GM18909 (cell line): ENCODE results near the gene FN3KRP.

Experiments used
- ATAC-seq: cut with Tn5 transposase; IDR thresholded peaks from one replicate; pipeline ENCODE4 v1.9.1; 2021; ENCODE audit warnings: mild to moderate bottlenecking; ENCODE audit not compliant: unreplicated experiment, poor library complexity

FN3KRP gene

DNA sequence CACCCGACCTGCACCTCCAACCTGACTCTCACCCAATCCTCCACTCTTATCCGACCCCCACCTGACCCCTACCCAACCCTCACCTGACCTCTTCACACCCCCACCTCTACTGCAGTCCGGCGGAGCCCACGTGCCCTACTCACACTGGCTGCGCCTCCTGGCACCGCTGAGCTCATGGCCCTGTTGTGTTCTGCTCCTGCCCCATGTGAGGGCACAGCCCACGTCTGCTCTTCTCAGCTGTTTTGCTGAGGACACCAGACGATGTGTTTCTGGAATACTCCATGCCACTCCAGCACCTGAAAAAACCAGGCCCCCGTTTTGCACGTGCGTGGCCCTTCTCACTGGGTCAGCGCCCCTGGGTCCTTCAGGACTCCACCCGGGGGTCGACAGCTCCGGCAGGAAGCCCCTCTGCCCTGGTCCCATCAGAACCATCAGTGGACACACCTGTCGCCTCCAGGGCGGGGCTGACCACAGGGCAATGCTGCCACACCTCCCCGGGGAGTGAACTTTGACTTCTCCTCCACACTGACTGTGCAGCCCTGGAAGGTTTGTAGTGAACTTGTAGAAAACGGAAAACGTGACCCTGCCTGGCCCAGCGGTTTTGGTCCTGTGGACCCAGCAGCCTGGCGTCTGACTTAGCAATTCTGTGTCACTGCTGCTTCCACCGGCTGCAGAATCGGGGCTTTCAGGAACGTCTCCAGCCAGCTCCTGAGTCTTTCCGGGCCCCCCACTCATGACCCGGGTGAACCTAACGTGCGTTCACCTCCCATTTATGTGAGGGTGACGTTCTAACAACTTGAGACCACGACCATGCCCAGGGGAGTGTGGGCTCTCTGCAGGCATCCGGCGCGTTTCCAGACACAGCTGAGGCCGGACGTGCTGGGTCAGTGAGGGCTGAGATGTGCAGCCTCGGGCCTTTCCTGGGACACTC, 12.3 kb upstream of the FN3KRP start:
- ATAC-seq: no peak

- no peak for ATAC-seq
Observed at GRCh38 chr17:82704886-82705285, 11.6 kb upstream of the FN3KRP start.

DNA sequence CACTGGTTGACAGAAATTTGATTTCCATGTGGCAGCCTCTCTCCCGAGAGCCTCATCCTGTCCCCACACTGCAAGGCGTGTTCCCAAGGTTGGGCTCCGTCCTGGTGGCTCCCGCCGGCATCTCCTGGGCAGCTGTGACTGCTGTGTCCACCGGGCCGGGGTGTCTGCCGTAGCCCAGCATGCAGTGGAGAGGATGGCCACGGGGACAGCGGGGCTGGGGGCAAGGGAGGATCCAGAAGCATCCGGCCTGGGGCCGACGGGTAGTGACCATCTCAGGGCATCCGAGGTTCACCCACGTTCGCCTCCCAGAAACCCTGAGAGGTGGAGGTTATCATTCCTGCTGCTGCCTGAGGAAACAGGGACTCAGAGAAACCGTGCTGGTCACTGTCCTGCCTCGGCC, 10.8 kb upstream of the FN3KRP start:
- ATAC-seq: no peak

DNA sequence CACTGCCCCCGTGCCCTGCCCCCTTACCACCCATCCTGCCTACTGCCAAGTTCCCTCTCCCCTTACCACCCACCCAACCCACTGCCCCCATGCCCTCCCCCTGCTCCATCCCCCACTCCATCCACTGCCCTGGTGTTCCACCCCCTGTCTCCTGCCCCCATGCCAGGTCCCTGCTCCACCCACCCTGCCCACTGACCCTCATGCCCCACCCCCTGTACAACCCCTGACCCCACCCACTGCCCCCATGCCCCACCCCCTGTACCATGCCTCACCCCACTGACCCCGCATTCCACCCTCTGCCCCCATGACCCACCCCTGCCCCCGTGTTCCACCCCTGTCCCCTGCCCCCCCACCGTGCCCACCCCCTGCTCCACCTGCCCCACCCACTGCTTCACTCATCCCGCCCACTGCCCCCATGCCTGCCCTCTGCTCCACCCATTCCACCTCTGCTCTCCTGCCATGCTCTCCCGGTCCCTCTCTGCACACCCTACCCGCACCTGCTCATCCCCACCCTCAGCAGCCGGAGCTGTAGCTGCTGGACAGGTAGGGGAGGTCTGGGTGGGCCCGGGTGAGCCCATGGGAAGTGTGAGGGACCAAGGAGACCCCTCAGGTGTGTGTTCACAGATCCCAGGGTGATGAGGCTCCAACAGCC, 7.4 kb upstream of the FN3KRP start:
- no peak for ATAC-seq

DNA sequence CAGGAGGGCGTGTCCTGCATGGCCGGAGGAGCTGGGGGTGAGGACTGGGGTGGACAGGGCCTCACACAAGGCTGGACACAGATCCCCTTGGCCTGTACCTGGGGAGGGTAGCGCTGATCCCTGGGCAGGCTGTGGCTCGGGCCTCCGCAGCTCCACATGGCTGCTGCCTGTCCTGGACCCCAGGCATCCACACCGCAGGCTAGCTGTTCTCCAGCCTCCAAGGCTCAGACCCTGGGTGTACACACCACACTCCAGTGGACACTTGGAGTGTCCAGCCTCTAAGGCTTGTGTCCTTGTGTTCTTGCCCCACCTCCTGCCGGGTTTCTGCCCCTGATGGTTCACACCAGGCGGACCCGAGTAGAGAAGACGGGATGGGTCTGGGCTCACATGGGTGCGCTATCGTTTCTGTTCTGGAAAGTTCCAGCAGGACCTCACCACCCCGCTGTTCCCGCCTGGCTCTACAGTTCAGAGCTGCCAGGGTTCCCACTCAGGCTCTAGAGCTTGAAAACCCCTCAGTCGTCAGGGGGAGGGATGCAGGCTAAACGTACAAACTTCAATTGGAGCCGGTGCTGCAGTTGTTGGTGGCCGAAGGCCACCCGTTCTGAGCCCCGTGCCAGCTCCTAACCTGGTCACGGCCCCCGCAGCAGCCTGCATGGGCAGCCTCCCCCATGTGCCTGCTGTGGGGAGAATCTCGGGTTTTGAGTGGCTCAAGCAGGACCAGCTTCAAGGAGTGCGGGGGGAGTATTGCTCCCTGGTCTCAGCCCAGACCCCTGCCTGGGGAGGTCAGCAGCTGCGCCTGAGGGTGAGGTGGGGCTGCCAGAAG, 6.6 kb upstream of the FN3KRP start:
- ATAC-seq: no peak

DNA sequence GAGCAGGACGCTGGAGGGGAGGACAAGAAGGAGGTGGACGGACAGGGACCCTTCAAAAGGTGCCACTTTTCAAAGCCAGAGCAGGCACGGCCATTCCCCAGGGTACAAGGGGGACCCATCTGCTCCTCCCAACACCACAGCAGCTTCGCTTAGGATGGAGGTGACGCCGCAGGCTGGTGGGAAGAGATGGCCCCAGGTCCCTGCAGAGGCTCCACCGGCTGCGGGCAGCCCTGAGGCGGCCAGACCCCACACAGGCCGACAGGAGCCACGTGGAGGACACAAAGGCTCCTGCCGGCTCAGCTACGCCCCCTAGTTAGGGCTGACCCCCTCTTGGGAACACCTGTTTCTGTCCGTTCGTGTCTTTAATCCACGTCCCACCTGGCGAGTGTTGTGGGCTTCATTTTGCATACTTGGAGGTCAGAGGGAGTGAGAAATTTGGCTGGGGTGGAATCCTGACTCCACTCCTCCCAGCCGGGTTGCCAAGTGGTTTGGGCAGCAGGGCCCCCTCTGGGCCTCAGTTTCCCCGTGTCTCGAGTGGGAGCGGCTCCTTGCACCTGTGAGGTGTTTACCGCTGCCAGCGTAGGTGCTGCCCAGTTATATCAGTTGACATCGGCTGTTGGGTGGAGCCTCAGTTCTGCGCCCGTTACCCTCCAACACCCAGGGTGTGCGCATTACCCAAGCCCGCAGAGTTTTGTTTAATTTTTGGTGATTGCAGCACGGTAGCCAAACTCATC, 5.8 kb upstream of the FN3KRP start:
- no peak for ATAC-seq

DNA sequence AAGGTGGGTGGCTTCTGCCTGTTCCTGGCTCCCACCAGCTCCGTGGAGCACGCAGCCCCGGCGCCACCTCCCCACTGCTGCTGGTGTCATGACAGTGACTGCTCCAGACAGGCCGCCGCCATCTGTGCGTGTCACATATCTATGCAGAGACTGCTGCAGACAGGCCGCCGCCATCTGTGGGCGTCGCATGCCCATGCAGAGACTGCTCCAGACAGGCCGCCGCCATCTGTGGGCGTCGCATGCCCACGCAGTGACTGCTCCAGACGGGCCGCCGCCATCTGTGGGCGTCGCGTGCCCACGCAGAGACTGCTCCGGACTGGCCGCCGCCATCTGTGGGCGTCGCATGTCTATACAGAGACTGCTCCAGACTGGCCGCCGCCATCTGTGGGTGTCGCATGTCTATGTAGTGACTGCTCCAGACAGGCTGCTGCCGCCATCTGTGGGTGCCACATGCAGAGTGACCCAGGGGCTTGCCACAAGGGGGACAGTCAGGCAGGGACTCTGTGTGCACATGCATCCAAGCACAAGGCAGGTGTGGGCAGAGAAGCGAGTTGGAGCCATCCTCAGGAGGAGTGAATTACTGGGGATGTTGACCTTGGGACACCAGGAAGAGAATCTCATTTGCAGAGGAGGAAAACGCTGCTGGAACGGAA, 3.3 kb upstream of the FN3KRP start:
- no peak for ATAC-seq

- no peak for ATAC-seq
Observed at GRCh38 chr17:82718986-82719685, 2.6 kb downstream of the FN3KRP start.

DNA sequence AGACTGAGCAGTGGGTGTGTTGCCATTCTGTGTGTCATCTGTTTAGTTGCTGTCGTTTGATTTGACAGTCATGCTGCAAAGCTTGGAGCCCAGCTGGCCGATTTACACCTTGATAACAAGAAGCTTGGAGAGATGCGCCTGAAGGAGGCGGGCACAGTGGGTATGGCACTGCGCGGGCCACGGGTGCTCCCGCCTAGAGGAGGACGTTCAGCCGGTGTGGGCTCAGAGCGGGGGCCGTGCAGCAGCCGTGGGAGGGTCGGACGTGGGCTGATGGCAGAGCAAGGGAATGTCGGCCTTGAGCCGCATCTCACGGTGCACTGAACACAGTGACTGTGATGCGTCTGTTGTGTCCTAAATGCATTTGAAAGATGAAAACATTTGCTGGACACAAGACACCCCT, 3.7 kb downstream of the FN3KRP start:
- ATAC-seq: no peak

DNA sequence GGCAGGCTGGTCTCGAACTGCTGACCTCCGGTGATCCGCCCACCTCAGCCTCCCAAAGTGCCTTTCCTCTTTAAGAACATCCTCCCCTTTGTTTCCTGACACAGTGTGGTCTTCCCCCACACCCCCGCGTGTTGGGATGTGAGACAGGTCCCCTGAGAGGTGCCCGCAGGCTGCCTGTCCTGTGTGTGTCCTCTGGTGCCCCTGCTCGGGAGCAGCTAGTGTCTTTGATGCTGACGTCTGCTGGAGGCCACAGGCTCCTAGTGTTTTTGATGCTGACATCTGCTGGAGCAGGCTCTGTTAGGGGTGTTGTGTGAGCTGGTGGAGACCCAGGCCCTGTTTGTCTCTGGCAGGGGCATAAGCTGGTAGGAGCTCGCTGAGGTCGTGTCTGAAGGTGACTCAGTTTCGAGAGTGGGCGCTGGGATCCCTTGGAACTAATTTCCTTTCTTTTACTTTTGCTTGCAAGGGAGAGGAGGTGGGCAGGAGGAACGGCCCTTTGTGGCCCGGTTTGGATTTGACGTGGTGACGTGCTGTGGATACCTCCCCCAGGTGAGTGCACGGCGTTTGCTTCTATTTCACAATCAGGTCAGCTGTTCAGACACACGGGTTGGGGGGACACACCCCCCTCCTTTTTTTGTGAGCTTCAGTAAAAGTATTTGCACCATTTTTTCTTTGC, 6.0 kb downstream of the FN3KRP start:
- ATAC-seq: no peak

DNA sequence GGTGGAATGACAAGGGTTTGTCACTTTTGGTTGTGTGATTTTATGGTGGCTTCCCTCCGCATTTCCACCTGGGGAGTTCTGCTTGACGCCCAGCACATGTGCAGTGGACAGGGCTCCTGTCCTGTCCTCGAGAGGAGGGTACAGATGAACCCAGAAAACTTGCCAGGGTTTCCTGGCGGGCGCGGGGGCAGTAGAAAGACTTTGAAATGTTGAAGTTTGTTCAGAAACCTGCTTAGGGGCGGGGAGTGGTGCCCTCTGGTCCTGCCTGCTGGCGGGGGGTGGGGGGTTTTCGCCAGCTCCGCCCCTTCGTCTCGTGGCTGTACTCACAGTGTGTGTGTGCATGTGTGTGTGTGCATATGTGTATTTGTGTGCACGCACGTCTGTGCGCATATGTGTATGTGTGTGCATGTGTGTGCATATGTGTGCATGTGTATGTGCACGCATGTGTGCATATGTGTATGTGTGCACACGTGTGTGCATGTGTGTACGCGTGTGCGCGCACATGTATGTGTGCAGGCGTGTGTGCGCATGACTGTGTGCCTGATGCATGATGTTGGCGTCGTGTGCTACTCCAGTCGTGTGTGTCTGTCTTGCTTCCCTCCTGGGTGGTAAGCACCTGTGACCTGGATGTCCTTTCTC, 6.8 kb downstream of the FN3KRP start:
- ATAC-seq: no peak

DNA sequence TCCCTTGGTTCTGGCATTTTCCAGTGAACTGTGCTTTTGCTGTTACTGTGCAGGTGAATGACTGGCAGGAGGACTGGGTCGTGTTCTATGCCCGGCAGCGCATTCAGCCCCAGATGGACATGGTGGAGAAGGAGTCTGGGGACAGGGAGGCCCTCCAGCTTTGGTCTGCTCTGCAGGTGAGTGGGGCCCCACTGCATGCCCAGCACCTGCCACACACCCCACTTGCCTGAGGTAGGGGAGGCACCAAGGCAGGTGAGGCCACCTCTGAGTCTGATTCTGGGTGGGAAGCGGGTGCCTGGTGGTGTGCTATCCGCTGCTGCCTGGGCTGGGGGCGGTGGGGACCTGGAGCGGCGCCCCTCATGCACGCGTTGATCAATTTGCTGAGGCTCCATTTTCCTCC, 9.9 kb downstream of the FN3KRP start:
- no peak for ATAC-seq

GRCh38 chr17:82729479-82730260, 13.2 kb downstream of the FN3KRP start:
- no peak for ATAC-seq

DNA sequence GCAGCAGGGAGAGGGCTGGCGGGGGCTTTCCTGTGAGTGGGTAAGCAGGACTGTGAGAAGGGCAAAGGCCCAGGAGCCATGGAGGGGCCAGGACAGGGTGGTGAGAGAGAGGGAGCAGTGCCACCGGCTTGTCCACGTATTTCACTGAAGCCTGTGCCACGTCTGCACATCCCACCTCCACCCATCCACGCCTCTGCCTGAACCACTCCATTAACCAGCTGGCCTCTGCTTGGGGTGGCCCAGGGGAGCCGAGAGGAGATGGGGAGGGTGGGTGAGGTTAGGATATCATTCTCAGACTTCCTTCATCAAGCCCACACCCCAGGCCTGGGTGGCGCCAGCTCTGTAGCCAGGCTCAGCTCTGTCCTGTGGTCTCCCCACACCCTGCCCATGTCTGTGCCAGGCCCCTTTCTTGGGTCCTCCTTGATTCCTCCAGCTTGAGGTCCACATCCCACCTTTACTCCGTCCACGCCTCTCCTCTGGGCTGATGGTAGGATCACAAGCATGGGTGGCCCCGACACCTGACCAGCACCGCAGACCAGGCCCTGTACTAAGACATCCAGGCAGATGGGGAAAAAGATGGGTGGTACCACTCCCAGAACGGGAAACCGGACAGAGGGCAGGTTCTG, 15.7 kb downstream of the FN3KRP start:
- ATAC-seq: no peak

- ATAC-seq: no peak
Observed at GRCh38 chr17:82734987-82735866, 18.7 kb downstream of the FN3KRP start, which contains the start of gene FN3K. Gene FN3K, plus strand, starts transcription at chr17:82735615. Its CDS starts 22 bp downstream, at chr17:82735637.
